ENCODE data around the gene ZNF672. TPM values are rescaled to one million over a fixed set of nuclear protein-coding genes. Genes with fewer than 3 reads are reported as not detected.
"Not testable (repeated sequence)": the region's sequence is repeated elsewhere in the genome, so short reads cannot be mapped to it uniquely, and the experiment has no call there.

ZNF672 gene
- total and polyA plus RNA-seq, 4 donors: 6.4 to 28.0 (median 20.1) TPM

GRCh38 chr1:248791010-248791409 lies 47.0 kb upstream of the ZNF672 start:
- no peak overlapping the region for H3K27ac ChIP-seq (ENCODE audit: low read depth in 1 of 2, low read length in 2 of 2)
- 55% methylated on average over 4 of the region's 4 CpGs for WGBS
- H3K9me3 ChIP-seq (ENCODE audit: control insufficient read depth in 4 of 4, low read length in 3 of 4): no peaks in the 10 kb centered on the region
- H3K9ac ChIP-seq (ENCODE audit: low read depth in 1 of 2, low read length in 2 of 2): no peak overlapping the region
- no peaks in the 10 kb centered on the region for H3K27me3 ChIP-seq (ENCODE audit: control insufficient read depth in 4 of 4, insufficient read depth in 4 of 4, low read length in 3 of 4)
- H3K4me3 ChIP-seq (ENCODE audit: low read depth in 1 of 3, low read length in 3 of 3): no peak overlapping the region
- no peaks in the 10 kb centered on the region for H3K36me3 ChIP-seq (ENCODE audit: control insufficient read depth in 4 of 4, insufficient read depth in 3 of 4, low read depth in 1 of 4, low read length in 3 of 4)
- no peak for DNase-seq (ENCODE audit: low spot score)
- peak; percentile 42 for TF ChIP-seq HNF4G (IDR thresholded peaks at IDR 0.05)
- no peak for TF ChIP-seq NR2F2 (IDR thresholded peaks at IDR 0.05)
- TF ChIP-seq CTCF (IDR thresholded peaks at IDR 0.05; ENCODE audit: low read depth, low read length, missing input control): peak; percentile 26
- peak; percentile 25 for TF ChIP-seq YY1 (IDR thresholded peaks at IDR 0.05)
- TF ChIP-seq HNF4A (conservative IDR thresholded peaks at IDR 0.05): peak; percentile 58 to 68
- peak; percentile 74 to 77 for TF ChIP-seq RAD21 (IDR thresholded peaks at IDR 0.05)
- peaks cover 0 to 4% (median 0%) of the 10 kb centered on the region in 4 donors for H3K4me1 ChIP-seq (ENCODE audit: control insufficient read depth in 4 of 4, insufficient read depth in 4 of 4, low read length in 3 of 4)

- H3K27me3 ChIP-seq (ENCODE audit: control insufficient read depth in 4 of 4, insufficient read depth in 4 of 4, low read length in 3 of 4): no peaks in the 10 kb centered on the region
- no peak overlapping the region for H3K4me3 ChIP-seq (ENCODE audit: low read depth in 1 of 3, low read length in 3 of 3)
- H3K9me3 ChIP-seq (ENCODE audit: control insufficient read depth in 4 of 4, low read length in 3 of 4): no peaks in the 10 kb centered on the region
- TF ChIP-seq TAF1 (conservative IDR thresholded peaks at IDR 0.05) (no peak), CTCF (IDR thresholded peaks at IDR 0.05; ENCODE audit: low read depth, low read length, missing input control) (no peak), HNF4A (conservative IDR thresholded peaks at IDR 0.05) (no peak), GABPA (IDR thresholded peaks at IDR 0.05 in 1 of 2, conservative IDR thresholded peaks at IDR 0.05 in 1 of 2) (no peak)
- H3K9ac ChIP-seq (ENCODE audit: low read depth in 1 of 2, low read length in 2 of 2): no peak overlapping the region
- H3K27ac ChIP-seq (ENCODE audit: low read depth in 1 of 2, low read length in 2 of 2): no peak overlapping the region
- H3K36me3 ChIP-seq (ENCODE audit: control insufficient read depth in 4 of 4, insufficient read depth in 3 of 4, low read depth in 1 of 4, low read length in 3 of 4): no peaks in the 10 kb centered on the region
- 83% methylated on average over 5 of the region's 5 CpGs for WGBS
- DNase-seq (ENCODE audit: low spot score): peak; percentile 10
- H3K4me1 ChIP-seq (ENCODE audit: control insufficient read depth in 4 of 4, insufficient read depth in 4 of 4, low read length in 3 of 4): peaks cover 0 to 4% (median 0%) of the 10 kb centered on the region in 4 donors
Observed at GRCh38 chr1:248792342-248792741, 45.7 kb upstream of the ZNF672 start.

GRCh38 chr1:248793592-248793991 lies 44.4 kb upstream of the ZNF672 start:
- Histone ChIP-seq H3K9ac (ENCODE audit: low read depth in 1 of 2, low read length in 2 of 2) (no peak overlapping the region), H3K27ac (ENCODE audit: low read depth in 1 of 2, low read length in 2 of 2) (no peak overlapping the region), H3K4me3 (ENCODE audit: low read depth in 1 of 3, low read length in 3 of 3) (no peak overlapping the region), H3K27me3 (ENCODE audit: control insufficient read depth in 4 of 4, insufficient read depth in 4 of 4, low read length in 3 of 4) (no peaks in the 10 kb centered on the region), H3K9me3 (ENCODE audit: control insufficient read depth in 4 of 4, low read length in 3 of 4) (no peaks in the 10 kb centered on the region), H3K36me3 (ENCODE audit: control insufficient read depth in 4 of 4, insufficient read depth in 3 of 4, low read depth in 1 of 4, low read length in 3 of 4) (no peaks in the 10 kb centered on the region), H3K4me1 (ENCODE audit: control insufficient read depth in 4 of 4, insufficient read depth in 4 of 4, low read length in 3 of 4) (peaks cover 0 to 4% (median 0%) of the 10 kb centered on the region in 4 donors)
- TF ChIP-seq CTCF (IDR thresholded peaks at IDR 0.05; ENCODE audit: low read depth, low read length, missing input control) (no peak), GABPA (IDR thresholded peaks at IDR 0.05 in 1 of 2, conservative IDR thresholded peaks at IDR 0.05 in 1 of 2) (no peak), RXRA (IDR thresholded peaks at IDR 0.05) (no peak), RAD21 (IDR thresholded peaks at IDR 0.05) (no peak), JUND (IDR thresholded peaks at IDR 0.05) (no peak), HNF4A (conservative IDR thresholded peaks at IDR 0.05) (no peak), EGR1 (IDR thresholded peaks at IDR 0.05; ENCODE audit: low read depth in 2 of 2) (no peak), HNF4G (IDR thresholded peaks at IDR 0.05) (no peak), MAX (IDR thresholded peaks at IDR 0.05) (no peak), YY1 (IDR thresholded peaks at IDR 0.05) (no peak), FOXA2 (IDR thresholded peaks at IDR 0.05) (no peak)
- peak; percentile 4 for DNase-seq (ENCODE audit: low spot score)

GRCh38 chr1:248794663-248795062 lies 43.4 kb upstream of the ZNF672 start:
- not testable (repeated sequence) for H3K9me3 ChIP-seq (ENCODE audit: control insufficient read depth in 4 of 4, low read length in 3 of 4); H3K4me3 ChIP-seq (ENCODE audit: low read depth in 1 of 3, low read length in 3 of 3); H3K36me3 ChIP-seq (ENCODE audit: control insufficient read depth in 4 of 4, insufficient read depth in 3 of 4, low read depth in 1 of 4, low read length in 3 of 4); DNase-seq (ENCODE audit: low spot score); H3K27ac ChIP-seq (ENCODE audit: low read depth in 1 of 2, low read length in 2 of 2); H3K4me1 ChIP-seq (ENCODE audit: control insufficient read depth in 4 of 4, insufficient read depth in 4 of 4, low read length in 3 of 4); H3K9ac ChIP-seq (ENCODE audit: low read depth in 1 of 2, low read length in 2 of 2); H3K27me3 ChIP-seq (ENCODE audit: control insufficient read depth in 4 of 4, insufficient read depth in 4 of 4, low read length in 3 of 4)
- WGBS: 92% methylated on average over 5 of the region's 5 CpGs

Data from liver (tissue), 9 donors.